Right renal pelvis (tissue), 4 donors: ENCODE measurements around the gene GMDS. TPM values are rescaled to one million over a fixed set of nuclear protein-coding genes. Genes with fewer than 3 reads are reported as not detected.

Experiments used
- DNase-seq, 4 donors: peaks; one replicate each; pipeline ENCODE4 v3.0.0-alpha.2; 2013; ENCODE audit warnings: low read depth in 4 of 4, low spot score in 3 of 4, missing footprints in 1 of 4
- polyA plus RNA-seq, 4 donors: library from polyadenylated mRNA; unstranded; fragments of 120-200 nt; gene quantifications; one replicate each; pipeline ENCODE4 v1.2.1, GENCODE V29; 2013; ENCODE audit not compliant: insufficient read length in 4 of 4

The GMDS gene
- polyA plus RNA-seq, 4 donors = 67.7 to 86.0 (median 77.9) TPM

- DNase-seq = no peak
Observed at GRCh38 chr6:2141644-2142290, 103.6 kb downstream of the GMDS start.

GRCh38 chr6:2140438-2141128, 104.8 kb downstream of the GMDS start:
- no peak for DNase-seq

- no peak for DNase-seq
Observed at GRCh38 chr6:2135401-2135800, 110.0 kb downstream of the GMDS start.

- DNase-seq = no peak
Observed at GRCh38 chr6:2134554-2134953, 110.9 kb downstream of the GMDS start.

DNA sequence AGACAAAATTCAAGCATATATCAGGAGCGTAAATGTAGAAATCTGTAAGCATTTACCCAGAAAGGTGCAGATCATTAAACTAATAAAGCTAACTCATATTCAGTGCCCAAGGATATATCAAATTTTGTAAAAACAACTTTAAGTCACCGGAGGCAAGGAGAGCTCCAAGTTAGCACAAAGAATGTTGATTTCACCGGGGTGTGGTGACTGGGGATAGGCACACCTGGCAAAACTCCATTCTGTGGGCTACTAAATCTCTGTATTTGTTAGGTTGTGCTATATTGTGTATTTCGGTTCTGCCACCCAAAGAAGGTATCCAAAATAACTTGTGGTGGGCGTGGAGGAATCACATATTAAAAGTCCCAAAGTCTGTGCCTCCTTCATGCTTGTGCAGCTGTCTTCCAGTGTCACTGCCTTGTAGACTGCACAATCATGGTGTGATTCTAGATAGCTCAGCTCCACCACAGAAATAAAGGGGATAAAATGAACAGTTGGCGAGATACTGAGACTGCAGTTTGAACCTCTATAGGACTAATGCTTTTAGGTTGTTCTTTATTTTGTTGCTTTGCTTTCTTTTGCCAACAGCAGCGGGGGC, 111.6 kb downstream of the GMDS start:
- DNase-seq = no peak

GRCh38 chr6:2132916-2133315, 112.5 kb downstream of the GMDS start:
- DNase-seq = no peak

GRCh38 chr6:2132416-2132815, 113.0 kb downstream of the GMDS start:
- DNase-seq = no peak

DNA sequence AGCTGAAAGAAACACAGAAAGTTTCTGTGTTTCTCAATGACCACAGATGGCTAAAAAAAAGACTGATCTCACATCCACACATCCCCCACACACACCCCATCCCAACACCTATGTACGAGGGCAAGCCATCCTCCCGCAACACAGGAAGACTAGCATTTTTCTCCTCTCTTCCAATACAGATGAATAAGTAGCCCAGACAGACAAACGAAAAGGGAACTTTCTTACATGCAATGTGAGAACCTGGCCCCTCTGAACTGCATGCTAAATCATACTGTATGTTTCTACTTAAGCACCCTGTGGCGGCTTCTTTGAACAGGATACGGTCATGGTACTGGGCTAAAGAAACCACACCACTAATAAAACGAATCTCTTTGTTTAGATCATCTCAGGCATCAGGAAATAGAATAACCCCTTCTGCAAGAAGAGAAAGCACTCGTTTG, 116.2 kb downstream of the GMDS start:
- DNase-seq = peak in 1 of 4 donors; percentile 44

DNA sequence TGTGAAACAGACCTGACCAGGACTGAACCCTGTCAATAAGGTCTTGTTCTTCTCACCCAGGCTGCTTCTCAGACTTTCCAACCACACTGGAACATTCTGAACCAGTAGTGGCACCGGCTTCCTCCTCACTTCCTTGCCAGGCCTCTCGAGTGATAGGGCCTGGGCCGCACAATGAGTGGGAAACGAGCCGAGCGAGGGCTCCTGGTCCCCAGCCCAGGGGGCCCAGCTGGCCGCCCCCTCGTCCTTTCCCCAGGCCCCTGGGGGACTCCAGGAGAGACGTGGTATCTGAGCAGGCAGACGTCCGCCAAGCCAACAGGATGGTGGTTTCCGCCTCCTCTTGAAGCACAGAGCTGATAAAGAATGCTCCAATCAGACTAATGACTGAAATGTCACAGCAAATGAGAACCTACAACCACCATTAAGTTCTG, 117.9 kb downstream of the GMDS start:
- DNase-seq = no peak

DNA sequence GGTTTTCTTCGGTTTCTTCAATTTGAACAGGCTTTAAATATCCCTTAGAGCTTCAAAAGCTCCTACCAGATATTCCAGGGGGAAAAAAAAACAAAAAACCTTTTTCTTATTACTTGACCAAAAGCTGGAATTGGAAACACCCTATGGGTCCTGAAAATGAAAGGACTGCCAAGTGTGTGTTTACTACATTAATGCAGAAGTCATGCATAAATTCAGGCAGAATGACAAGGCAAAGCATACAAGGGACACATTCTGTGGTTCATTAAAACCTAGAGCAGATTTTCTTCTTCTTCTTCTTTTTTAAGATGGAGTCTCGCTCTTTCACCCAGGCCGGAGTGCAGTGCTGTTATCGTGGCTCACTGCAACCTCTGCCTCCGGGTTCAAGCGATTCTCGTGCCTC, 119.1 kb downstream of the GMDS start:
- no peak for DNase-seq

GRCh38 chr6:2125158-2125557, 120.2 kb downstream of the GMDS start:
- no peak for DNase-seq

DNA sequence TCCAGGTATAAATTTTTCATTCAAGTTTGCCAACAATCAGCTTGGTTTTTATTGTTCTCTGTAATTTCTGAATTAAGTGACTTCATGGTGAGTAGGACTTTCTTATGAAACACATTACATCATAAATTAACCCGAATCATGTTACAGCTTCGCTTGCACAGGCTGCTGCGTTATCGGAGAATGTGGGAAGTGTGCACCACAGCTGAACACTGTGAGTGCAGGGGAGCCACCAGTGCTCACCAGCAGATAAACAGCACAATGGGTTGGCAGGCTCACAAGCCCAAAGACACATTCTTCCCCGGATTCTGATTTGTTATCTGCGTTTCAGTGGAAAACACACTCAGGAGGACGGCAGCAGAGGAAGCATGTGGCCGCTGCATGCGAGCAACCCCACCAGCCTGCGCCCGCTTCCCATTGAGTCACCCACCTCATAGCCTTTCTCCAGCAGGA, 121.1 kb downstream of the GMDS start:
- DNase-seq = no peak

DNA sequence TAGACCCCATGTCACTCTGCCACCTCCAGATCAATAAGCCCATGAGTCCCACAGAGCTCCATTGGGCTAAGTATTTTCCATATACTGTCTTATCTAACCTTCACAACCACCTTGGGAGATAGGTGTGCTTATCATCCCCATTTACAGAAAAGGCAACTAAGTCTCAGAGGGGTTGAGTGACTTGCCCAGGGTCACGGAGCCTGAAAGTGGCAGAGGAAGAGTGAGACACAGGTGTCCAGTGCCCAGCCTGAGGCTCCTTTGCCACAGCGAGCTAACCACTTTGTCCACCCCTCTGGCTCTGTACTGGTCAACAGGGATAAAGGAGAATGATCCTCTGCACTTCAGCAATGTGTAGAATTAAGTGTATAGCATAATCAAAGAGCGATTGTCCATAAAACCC, 124.5 kb downstream of the GMDS start:
- no peak for DNase-seq

DNA sequence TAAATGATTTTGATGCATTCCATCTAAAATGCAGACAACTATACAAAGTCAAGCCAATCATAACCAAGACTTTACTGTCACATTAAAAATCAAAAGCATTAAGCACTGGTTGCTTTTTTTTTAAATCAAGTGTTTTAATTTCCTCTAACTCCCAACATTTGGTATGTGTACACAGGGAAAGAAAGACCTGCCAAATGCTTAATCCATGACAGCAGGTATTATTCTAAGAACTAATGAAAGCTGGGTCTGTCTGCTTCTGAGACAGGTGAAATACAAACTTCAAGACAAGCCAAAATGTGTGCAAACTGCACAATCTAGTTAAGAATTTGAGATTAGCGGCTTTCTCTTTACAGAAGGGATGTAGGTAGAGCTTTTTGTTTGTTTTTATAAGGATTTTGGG, 126.1 kb downstream of the GMDS start:
- no peak for DNase-seq

DNA sequence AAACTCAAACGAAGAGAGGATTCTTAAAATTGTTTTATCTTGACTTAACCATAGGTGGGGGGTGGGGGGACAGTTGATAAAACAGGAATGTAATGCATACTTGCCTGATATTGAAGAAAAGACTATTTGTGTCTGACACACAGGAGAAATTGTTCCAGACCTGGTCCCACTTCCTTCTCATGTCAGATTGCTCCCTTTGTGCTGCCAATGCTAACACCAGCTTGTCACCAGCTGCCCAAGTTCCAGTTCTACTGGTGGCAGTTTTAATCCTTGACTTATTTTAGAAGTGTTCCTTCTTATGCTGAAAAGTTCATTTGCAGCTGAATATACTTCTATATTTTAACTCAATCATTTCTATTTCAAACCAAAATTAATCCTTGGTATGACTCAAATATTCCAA, 127.3 kb downstream of the GMDS start:
- DNase-seq = no peak

DNA sequence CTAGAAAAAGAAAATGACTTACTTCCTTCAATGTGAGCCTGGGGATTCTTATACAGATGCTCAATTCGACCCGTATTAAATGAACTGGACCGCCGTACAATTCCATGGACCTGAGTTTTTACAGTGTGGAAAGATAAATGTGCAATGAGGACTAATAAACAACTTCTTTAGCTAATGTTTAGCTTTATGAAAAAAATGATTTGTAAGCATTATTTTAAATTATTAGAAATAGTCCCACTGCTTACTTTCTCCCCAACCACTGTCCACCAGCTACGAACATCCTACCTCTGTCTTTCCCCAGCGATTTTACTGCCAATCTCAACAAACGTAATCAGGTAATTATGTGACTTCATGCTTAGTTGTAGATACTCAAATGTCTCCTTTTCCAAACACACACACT, 128.0 kb downstream of the GMDS start:
- no peak for DNase-seq

GRCh38 chr6:2116496-2116895, 128.9 kb downstream of the GMDS start:
- no peak for DNase-seq

- DNase-seq = no peak
Observed at GRCh38 chr6:2114100-2114499, 131.3 kb downstream of the GMDS start.

DNA sequence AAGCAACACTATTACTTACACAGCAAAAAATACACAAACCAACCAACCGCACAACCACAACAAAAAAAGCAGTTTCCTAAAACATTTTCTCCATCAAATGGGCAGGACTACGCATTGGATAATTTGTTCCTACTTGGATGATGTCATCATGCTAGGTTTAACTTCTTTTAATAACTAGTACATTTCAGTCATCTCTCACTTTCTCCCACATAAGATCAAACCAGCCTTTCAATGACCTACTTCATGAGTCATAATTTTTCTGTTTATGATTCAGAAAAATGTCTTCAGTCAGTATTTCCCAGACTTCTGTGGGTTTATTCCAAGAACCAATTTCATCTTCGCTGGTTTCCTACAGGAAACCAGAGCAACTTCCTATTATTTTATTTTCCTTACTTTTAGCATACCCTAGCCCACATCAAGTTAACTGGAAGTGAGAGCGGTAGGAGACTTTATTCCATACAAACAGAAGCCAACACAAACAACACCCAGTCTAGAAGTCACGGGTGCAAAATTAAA, 134.2 kb downstream of the GMDS start:
- no peak for DNase-seq

GRCh38 chr6:2110504-2110903, 134.9 kb downstream of the GMDS start:
- no peak for DNase-seq

GRCh38 chr6:2109796-2110195, 135.6 kb downstream of the GMDS start:
- no peak for DNase-seq
